ENCODE data around the gene STX16.

STX16 gene

DNA sequence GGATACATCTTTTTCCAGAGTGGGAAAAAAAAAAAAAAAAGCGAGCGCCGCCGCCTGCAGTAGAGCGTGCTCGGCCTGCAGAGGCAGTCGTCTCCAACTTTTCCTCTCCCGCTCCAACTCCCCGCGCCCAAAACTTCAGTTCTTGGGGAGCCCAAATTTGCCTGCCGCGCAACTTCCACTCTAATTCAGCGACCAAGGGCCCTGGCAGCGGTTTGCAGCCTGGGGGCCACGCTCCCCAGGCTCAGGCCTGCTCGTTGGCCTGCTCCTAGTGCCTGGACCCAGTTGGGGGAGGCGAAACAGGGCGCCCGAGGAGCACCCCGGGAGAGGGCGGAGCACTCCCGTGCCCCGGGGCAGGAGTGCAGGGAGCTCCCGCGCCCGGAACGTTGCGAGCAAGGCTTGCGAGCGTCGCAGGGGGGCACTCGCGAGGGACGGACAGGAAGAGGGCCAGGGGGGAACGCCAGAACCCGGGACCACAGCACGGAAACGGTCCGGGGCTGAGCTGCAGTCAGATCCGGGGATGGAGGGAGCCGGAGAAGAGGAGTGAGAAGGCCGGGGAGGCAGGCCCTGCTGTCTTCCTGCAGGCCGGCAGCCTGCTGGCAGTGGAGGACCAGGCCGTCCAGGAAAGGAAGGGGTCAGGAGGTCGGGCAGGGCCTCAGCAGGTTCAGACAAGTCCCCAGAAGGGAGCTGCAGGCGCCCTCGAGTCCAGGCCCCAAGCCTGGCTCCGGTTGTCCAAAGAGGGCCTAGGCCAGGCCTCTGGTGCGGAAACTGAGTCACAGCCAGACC lies at the start of gene STX16:
Gene STX16 (plus strand): TSS at position 508 of the 783 bp plus-strand sequence. CDS start 724 bp downstream, outside the sequence.
- peak; percentile 90 for DNase-seq

DNA sequence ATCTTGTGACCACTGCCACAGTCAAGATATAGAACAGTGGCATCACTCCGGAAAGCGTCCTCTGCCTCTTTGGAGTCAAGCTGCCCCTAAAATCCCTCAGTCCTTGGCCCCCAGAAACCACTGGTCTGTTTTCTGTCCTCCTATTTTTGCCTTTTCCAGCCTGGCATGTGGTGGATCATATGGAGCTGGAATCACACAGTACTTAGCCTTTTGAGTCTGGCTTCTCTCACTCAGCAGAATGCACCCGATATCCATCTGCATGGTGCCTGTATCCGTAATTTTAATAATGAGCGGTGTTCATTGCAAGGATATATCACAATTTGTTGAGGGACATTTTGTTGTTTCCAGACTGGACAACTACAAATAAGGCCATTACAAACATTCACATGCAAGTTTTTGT lies 49.0 kb upstream of the STX16 start:
- no peak for DNase-seq

DNA sequence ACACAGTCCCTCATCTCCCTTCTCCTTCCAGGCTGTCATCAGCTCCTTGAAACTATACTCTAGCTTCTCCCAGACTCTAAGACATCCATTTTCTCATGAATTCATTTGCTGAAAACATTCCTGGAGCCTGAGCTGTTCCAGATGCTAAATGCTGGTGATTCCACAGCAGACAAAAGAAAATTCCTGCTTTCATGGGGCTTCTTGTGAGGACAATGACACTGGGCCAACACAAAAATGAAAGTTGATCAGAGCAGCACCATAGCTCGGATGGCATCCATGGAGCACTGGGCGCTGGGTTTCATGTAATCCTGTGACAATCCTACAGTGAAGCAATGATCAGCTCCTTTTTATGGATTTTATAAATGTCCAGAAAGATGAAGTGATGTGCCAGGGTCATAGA lies 47.4 kb upstream of the STX16 start:
- no peak for DNase-seq

GRCh38 chr20:58604128-58604881 lies 46.8 kb upstream of the STX16 start:
- no peak for DNase-seq

DNA sequence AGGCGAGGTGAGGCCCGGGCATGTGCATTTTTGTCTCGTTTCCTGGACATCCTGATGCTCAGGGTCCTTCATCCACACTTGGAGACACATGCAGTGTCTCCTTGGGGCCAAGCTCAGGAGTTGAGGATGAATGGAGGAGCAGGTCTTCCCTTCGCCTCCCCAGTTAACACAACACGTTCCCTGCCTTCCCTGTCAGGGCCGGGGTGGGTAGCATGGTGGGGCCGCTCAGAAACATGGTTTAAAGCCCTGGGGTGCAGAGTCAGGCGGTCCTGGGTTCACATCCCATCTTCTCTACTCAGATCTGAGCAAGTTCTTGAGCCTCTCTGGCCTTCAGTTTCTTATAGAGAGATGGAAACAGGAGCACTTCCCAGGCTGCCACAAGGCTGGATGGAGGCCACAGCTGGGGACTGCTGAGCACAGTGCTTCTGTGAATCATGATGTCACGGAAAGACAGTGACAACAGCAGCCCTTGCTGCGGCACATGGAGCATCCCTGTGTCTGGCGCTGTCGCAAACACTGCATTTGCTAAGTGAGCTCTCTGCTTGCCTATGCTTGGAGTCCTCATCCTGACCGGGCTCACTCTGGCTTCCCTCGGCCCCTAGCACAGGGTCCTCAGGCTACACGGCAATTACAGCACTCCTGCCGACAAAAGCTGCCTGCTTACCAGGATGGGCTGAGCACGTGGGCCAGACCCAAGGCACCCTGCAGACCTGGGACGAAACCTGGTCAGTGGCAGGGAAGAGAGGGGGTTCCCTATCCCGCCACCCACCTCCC lies 45.6 kb upstream of the STX16 start:
- no peak for DNase-seq

- no peak for DNase-seq
Measured at GRCh38 chr20:58606184-58606583, 44.9 kb upstream of the STX16 start.

GRCh38 chr20:58608096-58608840 lies 42.8 kb upstream of the STX16 start:
- no peak for DNase-seq

DNA sequence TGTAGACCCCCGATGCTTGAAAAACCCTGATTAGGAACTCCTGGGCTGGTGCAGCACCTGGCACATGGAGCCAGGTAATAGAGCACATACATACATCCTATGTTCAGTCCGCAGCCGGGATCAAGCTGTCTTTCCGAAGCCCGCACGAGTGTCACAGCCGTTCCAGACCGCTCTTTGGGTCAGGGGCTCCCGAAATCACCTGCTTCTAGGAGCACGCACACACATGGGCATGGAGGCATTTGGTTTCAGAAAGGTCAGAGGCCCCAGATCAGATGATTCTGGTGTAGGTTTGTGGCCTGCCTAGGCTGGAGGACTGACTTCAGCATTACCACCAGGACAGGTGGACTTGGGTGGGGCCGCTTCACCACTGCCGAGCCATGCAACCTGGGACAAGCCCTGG lies 42.1 kb upstream of the STX16 start:
- no peak for DNase-seq

GRCh38 chr20:58610071-58610800 lies 40.8 kb upstream of the STX16 start:
- no peak for DNase-seq

- DNase-seq, result no peak
Measured at GRCh38 chr20:58610811-58611210, 40.3 kb upstream of the STX16 start.

- no peak for DNase-seq
Measured at GRCh38 chr20:58611236-58612030, 39.6 kb upstream of the STX16 start.

GRCh38 chr20:58612121-58612691 lies 38.9 kb upstream of the STX16 start:
- DNase-seq, result no peak

- DNase-seq, result no peak
Measured at GRCh38 chr20:58613061-58613854, 37.8 kb upstream of the STX16 start.

DNA sequence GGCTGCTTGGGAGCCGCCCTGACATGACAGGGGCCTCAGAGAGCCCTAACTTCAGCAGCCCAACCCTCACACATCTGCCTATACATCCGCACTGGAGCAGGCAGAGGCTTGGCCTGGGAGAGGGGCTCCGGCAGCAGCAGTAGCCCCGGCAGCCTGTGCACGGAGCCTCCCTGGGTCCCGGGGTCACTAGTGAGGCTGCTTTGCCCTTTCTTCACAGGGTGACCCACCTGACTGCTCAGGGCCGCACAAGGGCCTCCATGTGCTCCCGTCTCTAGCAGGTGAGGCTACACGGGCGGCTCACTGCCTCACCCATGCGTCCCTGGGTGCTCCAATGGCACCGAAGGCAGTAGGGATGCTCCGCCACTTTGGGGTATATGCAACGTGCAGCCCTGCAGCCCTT lies 36.7 kb upstream of the STX16 start:
- DNase-seq, result no peak

DNA sequence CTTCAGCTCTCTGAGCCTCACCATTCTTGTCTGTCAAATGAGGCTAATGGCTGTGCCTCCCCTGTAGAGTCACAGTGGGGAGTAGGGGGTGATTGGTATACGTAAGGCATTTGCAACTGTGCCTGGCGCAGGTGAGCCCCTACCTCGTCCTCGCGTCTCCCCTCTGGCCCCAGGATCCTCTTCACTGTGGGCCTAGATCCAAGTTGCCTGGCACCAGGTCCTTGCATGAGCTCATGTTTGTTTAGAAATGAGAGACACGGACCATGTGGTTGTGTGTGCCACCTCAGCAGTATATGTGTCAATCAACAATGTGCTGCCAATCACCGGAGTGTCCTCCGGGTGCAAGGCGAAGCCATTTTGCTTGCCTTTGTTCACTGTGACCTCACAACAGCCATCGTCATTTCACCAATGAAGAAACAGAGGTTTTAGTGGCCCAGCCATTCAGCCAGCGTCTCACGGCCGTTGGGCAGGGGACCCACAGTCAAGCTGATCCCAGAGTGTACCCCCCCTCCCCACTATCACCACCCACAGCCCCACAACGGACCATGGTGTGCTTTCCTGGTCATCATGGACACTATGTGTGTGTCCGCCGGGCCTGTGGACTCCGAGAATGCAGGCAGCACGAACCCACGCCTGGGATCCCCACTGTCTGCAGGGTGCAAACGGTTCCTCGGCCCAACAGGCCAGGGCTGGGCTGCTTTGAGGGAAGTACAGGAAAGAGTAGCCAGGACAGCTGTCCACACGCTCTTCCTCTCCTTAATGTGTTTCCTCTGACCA lies 35.9 kb upstream of the STX16 start:
- no peak for DNase-seq

GRCh38 chr20:58616411-58616810 lies 34.7 kb upstream of the STX16 start:
- no peak for DNase-seq

GRCh38 chr20:58617158-58617557 lies 33.9 kb upstream of the STX16 start:
- no peak for DNase-seq

DNA sequence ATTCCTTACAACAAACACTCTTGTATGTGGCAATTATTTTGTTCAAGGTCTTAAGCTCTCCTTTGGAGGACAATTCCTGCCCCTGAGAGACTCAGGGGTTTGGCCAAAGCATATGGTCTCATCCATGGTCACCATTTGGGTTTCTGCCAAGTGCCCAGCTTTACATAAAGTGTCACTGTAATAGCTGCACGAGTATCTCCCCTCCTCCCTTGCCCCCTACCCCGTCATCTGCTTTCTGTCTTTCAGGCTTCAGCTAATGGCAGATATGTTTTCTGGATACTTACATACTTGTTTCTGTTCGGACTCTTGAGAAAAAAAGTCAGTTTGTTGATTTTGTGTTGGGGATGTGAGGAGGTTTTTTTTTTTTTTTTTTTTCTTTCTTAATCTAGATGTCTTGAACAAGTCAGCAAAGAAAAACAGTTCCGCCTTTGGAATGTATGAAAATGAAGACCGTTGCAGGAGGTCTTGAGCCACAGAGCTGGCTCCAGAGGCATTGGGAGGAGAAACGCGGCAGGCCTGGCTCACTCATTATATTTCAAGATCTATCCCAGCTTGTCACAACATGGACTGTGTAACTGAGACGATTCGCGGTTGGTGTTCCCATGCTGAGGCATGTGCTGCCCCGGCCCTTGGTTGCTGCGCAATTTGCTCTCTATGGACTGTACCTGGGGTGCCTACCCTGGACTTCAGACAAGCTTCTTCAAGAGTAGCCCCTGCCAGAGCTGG lies 32.6 kb upstream of the STX16 start:
- no peak for DNase-seq

Data from CD4-positive, alpha-beta T cell treated with Interleukin-6 for 4 hours (primary cell).